Measurements from ENCODE around the gene EDN2.

The EDN2 gene

DNA sequence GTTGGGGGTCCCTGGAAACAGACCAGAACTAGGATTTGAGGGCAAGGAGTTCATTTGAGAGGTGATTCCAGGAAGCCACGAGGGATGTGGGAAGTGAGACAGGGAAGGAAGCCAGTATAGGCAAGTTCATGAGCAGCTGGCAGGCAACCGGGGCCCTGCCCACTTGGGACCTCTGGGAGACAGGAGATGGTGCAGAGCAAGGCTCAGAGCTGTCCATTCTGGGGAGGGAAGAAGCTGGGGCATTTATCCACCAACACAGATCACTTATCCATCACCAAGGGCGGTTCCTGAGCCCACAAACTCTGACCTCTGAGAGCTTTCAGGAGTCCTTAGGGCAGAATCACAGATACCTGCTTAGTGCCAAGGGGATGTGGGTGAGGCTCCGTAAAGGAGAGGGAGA is 16.8 kb downstream of the EDN2 start:
- DNase-seq (ENCODE audit: low read depth) = no peak
- TF ChIP-seq, protein P1, sequence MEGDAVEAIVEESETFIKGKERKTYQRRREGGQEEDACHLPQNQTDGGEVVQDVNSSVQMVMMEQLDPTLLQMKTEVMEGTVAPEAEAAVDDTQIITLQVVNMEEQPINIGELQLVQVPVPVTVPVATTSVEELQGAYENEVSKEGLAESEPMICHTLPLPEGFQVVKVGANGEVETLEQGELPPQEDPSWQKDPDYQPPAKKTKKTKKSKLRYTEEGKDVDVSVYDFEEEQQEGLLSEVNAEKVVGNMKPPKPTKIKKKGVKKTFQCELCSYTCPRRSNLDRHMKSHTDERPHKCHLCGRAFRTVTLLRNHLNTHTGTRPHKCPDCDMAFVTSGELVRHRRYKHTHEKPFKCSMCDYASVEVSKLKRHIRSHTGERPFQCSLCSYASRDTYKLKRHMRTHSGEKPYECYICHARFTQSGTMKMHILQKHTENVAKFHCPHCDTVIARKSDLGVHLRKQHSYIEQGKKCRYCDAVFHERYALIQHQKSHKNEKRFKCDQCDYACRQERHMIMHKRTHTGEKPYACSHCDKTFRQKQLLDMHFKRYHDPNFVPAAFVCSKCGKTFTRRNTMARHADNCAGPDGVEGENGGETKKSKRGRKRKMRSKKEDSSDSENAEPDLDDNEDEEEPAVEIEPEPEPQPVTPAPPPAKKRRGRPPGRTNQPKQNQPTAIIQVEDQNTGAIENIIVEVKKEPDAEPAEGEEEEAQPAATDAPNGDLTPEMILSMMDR (IDR thresholded peaks at IDR 0.05; ENCODE audit: low read length, missing control alignments) = no peak

GRCh38 chr1:41466146-41466545 is 18.3 kb downstream of the EDN2 start:
- DNase-seq (ENCODE audit: low read depth) = no peak
- TF ChIP-seq, protein P1 (IDR thresholded peaks at IDR 0.05; ENCODE audit: low read length, missing control alignments) = no peak
- H3K4me3 ChIP-seq (replicated peaks; ENCODE audit: low read depth, low read length) = no peak overlapping the region

More for the DNA sequence above, 16.8 kb downstream of the EDN2 start:
- no peak overlapping the region for H3K4me3 ChIP-seq (replicated peaks; ENCODE audit: low read depth, low read length)

GRCh38 chr1:41465741-41466140 is 18.7 kb downstream of the EDN2 start:
- TF ChIP-seq, protein P1 (IDR thresholded peaks at IDR 0.05; ENCODE audit: low read length, missing control alignments) = no peak
- no peak for DNase-seq (ENCODE audit: low read depth)
- no peak overlapping the region for H3K4me3 ChIP-seq (replicated peaks; ENCODE audit: low read depth, low read length)

DNA sequence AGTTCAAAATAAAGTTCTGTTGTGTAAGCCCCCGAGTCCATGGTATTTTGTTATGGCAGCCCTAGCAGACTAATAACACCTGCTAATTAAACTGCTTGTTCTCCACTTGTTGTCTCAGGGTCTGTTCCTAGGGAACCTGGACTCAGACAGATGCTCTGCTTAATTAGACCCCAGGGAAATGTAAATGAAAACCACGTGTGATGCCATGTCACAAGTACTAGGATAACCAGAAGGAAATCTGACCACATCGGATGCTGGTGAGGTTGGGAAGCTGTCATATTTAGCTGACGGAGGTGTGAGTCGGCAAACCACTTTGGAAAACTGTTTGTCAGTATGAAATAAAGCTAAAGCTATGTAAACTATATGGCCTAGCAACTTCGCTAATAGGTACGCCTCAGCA is 19.6 kb downstream of the EDN2 start:
- TF ChIP-seq, protein P1 (IDR thresholded peaks at IDR 0.05; ENCODE audit: low read length, missing control alignments) = no peak
- DNase-seq (ENCODE audit: low read depth) = no peak
- no peak overlapping the region for H3K4me3 ChIP-seq (replicated peaks; ENCODE audit: low read depth, low read length)

GRCh38 chr1:41463516-41463915 is 21.0 kb downstream of the EDN2 start:
- H3K4me3 ChIP-seq (replicated peaks; ENCODE audit: low read depth, low read length) = no peak overlapping the region
- TF ChIP-seq, protein P1 (IDR thresholded peaks at IDR 0.05; ENCODE audit: low read length, missing control alignments) = no peak
- DNase-seq (ENCODE audit: low read depth) = no peak

GRCh38 chr1:41462680-41463004 is 21.8 kb downstream of the EDN2 start:
- no peak for DNase-seq (ENCODE audit: low read depth)
- TF ChIP-seq, protein P1 (IDR thresholded peaks at IDR 0.05; ENCODE audit: low read length, missing control alignments) = no peak
- H3K4me3 ChIP-seq (replicated peaks; ENCODE audit: low read depth, low read length) = no peak overlapping the region

GRCh38 chr1:41461790-41462679 is 22.4 kb downstream of the EDN2 start:
- TF ChIP-seq, protein P1 (IDR thresholded peaks at IDR 0.05; ENCODE audit: low read length, missing control alignments) = no peak
- no peak overlapping the region for H3K4me3 ChIP-seq (replicated peaks; ENCODE audit: low read depth, low read length)
- peak; percentile 49 for DNase-seq (ENCODE audit: low read depth)
